Keratinocyte (primary cell): Measurements from ENCODE around the gene FRMPD4. TPM values are rescaled to one million over a fixed set of nuclear protein-coding genes. Genes with fewer than 3 reads are reported as not detected.

ENCODE experiments used
- DNase-seq: peaks from one replicate; pipeline ENCODE4 v3.0.0-alpha.2; 2011; ENCODE audit warnings: low read depth, missing footprints, low spot score
- FAIRE-seq: peaks from 2 replicates; lab custom pipeline; 2011; peaks lifted over from hg19 to GRCh38; lab: Jason Lieb, UNC
- H2AFZ ChIP-seq: 2 replicates; pipeline ENCODE4 v1.6.0; 2012; ENCODE audit warnings: low read length, control low read depth, inconsistent platforms; ENCODE audit not compliant: control insufficient read depth
- H3K27ac ChIP-seq: 2 replicates; pipeline ENCODE4 v1.5.1; 2011; ENCODE audit warnings: low read length; ENCODE audit not compliant: control insufficient read depth, insufficient read depth
- H3K27me3 ChIP-seq: 3 replicates; pipeline ENCODE4 v1.6.0; 2011; ENCODE audit warnings: low read length; ENCODE audit not compliant: control insufficient read depth, insufficient read depth; ENCODE audit errors: extremely low read depth
- H3K36me3 ChIP-seq, 2 experiments: 2 replicates in 1 of 2; 3 replicates in 1 of 2; pipeline ENCODE4 v1.5.1; 2011; ENCODE audit warnings: low read length in 2 of 2, mild to moderate bottlenecking in 1 of 2; ENCODE audit not compliant: control insufficient read depth in 2 of 2, insufficient read depth in 2 of 2; ENCODE audit errors: extremely low read depth in 1 of 2
- H3K4me1 ChIP-seq: 3 replicates; pipeline ENCODE4 v1.5.1; 2011; ENCODE audit warnings: low read length; ENCODE audit not compliant: control insufficient read depth, insufficient read depth; ENCODE audit errors: extremely low read depth
- H3K4me2 ChIP-seq: 3 replicates; pipeline ENCODE4 v1.6.0; 2011; ENCODE audit warnings: low read depth, low read length; ENCODE audit not compliant: control insufficient read depth, insufficient read depth; ENCODE audit errors: extremely low read depth
- H3K4me3 ChIP-seq, 3 experiments: fragments of 200-600 bp in 1 of 3; sonication (generic) in 1 of 3; 2 replicates in 2 of 3; 3 replicates in 1 of 3; pipeline ENCODE4 v1.5.1; 2011 to 2016; ENCODE audit warnings: low read length in 3 of 3, mild to moderate bottlenecking in 3 of 3, control low read depth in 2 of 3, inconsistent platforms in 1 of 3, low read depth in 1 of 3, mixed read lengths in 1 of 3, mixed run types in 1 of 3, moderate library complexity in 1 of 3; ENCODE audit not compliant: control insufficient read depth in 2 of 3, insufficient read depth in 2 of 3; ENCODE audit errors: extremely low read depth in 1 of 3
- H3K79me2 ChIP-seq: 2 replicates; pipeline ENCODE4 v1.6.0; 2012; ENCODE audit warnings: low read length; ENCODE audit not compliant: control insufficient read depth, insufficient read depth
- H3K9ac ChIP-seq: 3 replicates; pipeline ENCODE4 v1.6.0; 2011; ENCODE audit warnings: low read length; ENCODE audit not compliant: control insufficient read depth, insufficient read depth; ENCODE audit errors: extremely low read depth
- H3K9me1 ChIP-seq: 3 replicates; pipeline ENCODE4 v1.6.0; 2011; ENCODE audit warnings: low read length; ENCODE audit not compliant: control insufficient read depth, insufficient read depth; ENCODE audit errors: extremely low read depth
- H3K9me3 ChIP-seq: 2 replicates; pipeline ENCODE4 v1.5.1; 2012; ENCODE audit warnings: low read depth, low read length; ENCODE audit not compliant: control insufficient read depth
- H4K20me1 ChIP-seq: 3 replicates; pipeline ENCODE4 v1.6.0; 2011; ENCODE audit warnings: low read length; ENCODE audit not compliant: control insufficient read depth, insufficient read depth; ENCODE audit errors: extremely low read depth
- CTCF ChIP-seq, 3 experiments: IDR thresholded peaks in 1 of 3; conservative IDR thresholded peaks in 1 of 3; optimal IDR thresholded peaks in 1 of 3; 2 replicates in 2 of 3; 3 replicates in 1 of 3; pipeline versions ENCODE3 to v1.5.1; 2011; ENCODE audit warnings: low read length in 3 of 3, mild to moderate bottlenecking in 3 of 3, moderate library complexity in 2 of 3, control low read depth in 1 of 3, inconsistent platforms in 1 of 3; ENCODE audit not compliant: insufficient read depth in 2 of 3; ENCODE audit errors: extremely low read depth in 1 of 3
- EZH2 ChIP-seq: IDR thresholded peaks from one replicate; pipeline ENCODE4 v1.6.1; 2012; ENCODE audit warnings: inconsistent platforms, mild to moderate bottlenecking, low read length, moderate library complexity
- dilution Hi-C: fragments of 300-500 bp; cut with MboI; formaldehyde crosslinking; loops from one replicate; pipeline ENCODE4 v1.7.0; 2020; ENCODE audit warnings: low sequenced_read_pairs; ENCODE audit not compliant: extremely low pct_ligation_motif_present
- polyA plus RNA-seq, 5 experiments: library from polyadenylated mRNA; depleted of rRNA in 3 of 5; stranded (reverse) in 3 of 5; stranded (forward) in 1 of 5; unstranded in 1 of 5; fragments of >200 nt; gene quantifications; 1 replicate in 1 of 5; 2 replicates in 3 of 5; 3 replicates in 1 of 5; pipeline versions ENCODE4 v1.2.1 to v1.2.3, GENCODE V29; 2011 to 2012; ENCODE audit warnings: missing spikeins in 2 of 5, low read depth in 1 of 5, low replicate concordance in 1 of 5

Gene FRMPD4
- polyA plus RNA-seq, 1 donor (not counting 4 experiments of a cell fraction or from before 2014, with no cell fraction given): 0.05 TPM

GRCh38 chrX:12329476-12329875 is 191.2 kb downstream of the FRMPD4 start:
- Histone ChIP-seq H3K9ac (no peak overlapping the region), H3K79me2 (no peaks in the 10 kb centered on the region), H3K27me3 (no peaks in the 10 kb centered on the region), H3K9me1 (no peaks in the 10 kb centered on the region), H3K4me2 (no peak overlapping the region), H3K4me3 (no peak overlapping the region), H2AFZ (no peak overlapping the region), H3K36me3 (no peaks in the 10 kb centered on the region), H3K4me1 (no peaks in the 10 kb centered on the region), H3K27ac (no peak overlapping the region), H3K9me3 (no peaks in the 10 kb centered on the region), H4K20me1 (no peaks in the 10 kb centered on the region)
- no peak for DNase-seq
- FAIRE-seq: no peak
- no peak for TF ChIP-seq EZH2
- no peak for TF ChIP-seq CTCF (optimal IDR thresholded peaks at IDR 0.05 in 1 of 3, IDR thresholded peaks at IDR 0.05 in 1 of 3, conservative IDR thresholded peaks at IDR 0.05 in 1 of 3; ENCODE audit: extremely low read depth in 1 of 3, insufficient read depth in 2 of 3, low read length in 3 of 3)
- dilution Hi-C loops: no loop called here

GRCh38 chrX:12330841-12331240 is 192.6 kb downstream of the FRMPD4 start:
- Histone ChIP-seq H3K4me2 (no peak overlapping the region), H3K27me3 (no peaks in the 10 kb centered on the region), H3K4me3 (no peak overlapping the region), H3K36me3 (no peaks in the 10 kb centered on the region), H4K20me1 (no peaks in the 10 kb centered on the region), H3K9me1 (no peaks in the 10 kb centered on the region), H3K27ac (no peak overlapping the region), H2AFZ (no peak overlapping the region), H3K4me1 (no peaks in the 10 kb centered on the region), H3K9me3 (no peaks in the 10 kb centered on the region), H3K79me2 (no peaks in the 10 kb centered on the region), H3K9ac (no peak overlapping the region)
- FAIRE-seq: no peak
- DNase-seq: no peak
- no peak for TF ChIP-seq CTCF (optimal IDR thresholded peaks at IDR 0.05 in 1 of 3, IDR thresholded peaks at IDR 0.05 in 1 of 3, conservative IDR thresholded peaks at IDR 0.05 in 1 of 3; ENCODE audit: extremely low read depth in 1 of 3, insufficient read depth in 2 of 3, low read length in 3 of 3)
- TF ChIP-seq EZH2: no peak
- dilution Hi-C loops: no loop called here
